IMR-90 (cell line): Measurements from ENCODE around the gene DHX38. TPM values are rescaled to one million over a fixed set of nuclear protein-coding genes. Genes with fewer than 3 reads are reported as not detected.

Experiments
- ATAC-seq: fragments of 200-7000 bp; cut with Tn5 transposase; 2 replicates; pipeline ENCODE4 v1.9.1; 2020; ENCODE audit warnings: low read depth, mild to moderate bottlenecking, moderate library complexity
- BruUV-seq: library from RNA; stranded (reverse); fragments of 400-500 nt; replicated peaks from 2 replicates; lab custom pipeline; 2021; lab: Mats Ljungman, UMichigan
- CTCF ChIA-PET: fragments of 300-600 bp; formaldehyde crosslinking; extraction: SDS; loops from one replicate; lab custom pipeline; 2021; ENCODE audit warnings: antibody characterized with exemption; lab: Yijun Ruan, JAX
- POLR2A ChIA-PET: fragments of 300-600 bp; sonication (Branson Sonifier 250); formaldehyde crosslinking; loops from one replicate; lab custom pipeline; 2022; ENCODE audit warnings: antibody characterized with exemption; ENCODE audit not compliant: unreplicated experiment; lab: Charles Lee
- DNase-seq: peaks from one replicate; pipeline ENCODE4 v3.0.0; 2013
- H2AFZ ChIP-seq: replicated peaks from 2 replicates; pipeline ENCODE3; 2013; ENCODE audit warnings: low read length, mild to moderate bottlenecking; ENCODE audit not compliant: poor library complexity
- H2AK5ac ChIP-seq: 2 replicates; pipeline ENCODE4 v1.6.1; 2013; ENCODE audit warnings: low read depth, low read length, inconsistent platforms
- H2AK9ac ChIP-seq: replicated peaks from 2 replicates; pipeline ENCODE3; 2013; ENCODE audit warnings: mild to moderate bottlenecking, low read depth, low read length, moderate library complexity; ENCODE audit not compliant: poor library complexity
- H2BK120ac ChIP-seq: 2 replicates; pipeline ENCODE4 v1.6.1; 2013; ENCODE audit warnings: low read depth, low read length, inconsistent platforms
- H2BK15ac ChIP-seq: 3 replicates; pipeline ENCODE4 v1.6.1; 2013; ENCODE audit warnings: low read depth, low read length, inconsistent platforms
- H2BK20ac ChIP-seq: 2 replicates; pipeline ENCODE4 v1.6.1; 2013; ENCODE audit warnings: low read depth, mild to moderate bottlenecking, inconsistent platforms, low read length, moderate library complexity
- H2BK5ac ChIP-seq: 2 replicates; pipeline ENCODE4 v1.6.1; 2013; ENCODE audit warnings: mild to moderate bottlenecking, low read depth, low read length, inconsistent platforms; ENCODE audit not compliant: poor library complexity, severe bottlenecking
- H3K14ac ChIP-seq: replicated peaks from 2 replicates; pipeline ENCODE4 v1.6.1; 2013; ENCODE audit warnings: low read depth, low read length, inconsistent platforms
- H3K18ac ChIP-seq: 2 replicates; pipeline ENCODE4 v1.6.1; 2013; ENCODE audit warnings: low read depth, low read length, control low read depth
- H3K23ac ChIP-seq: 2 replicates; pipeline ENCODE4 v1.6.1; 2013; ENCODE audit warnings: low read depth, low read length, inconsistent platforms
- H3K27ac ChIP-seq: 2 replicates; pipeline ENCODE4 v1.5.1; 2013; ENCODE audit warnings: mild to moderate bottlenecking, control low read depth, low read length; ENCODE audit not compliant: insufficient read depth
- H3K27me3 ChIP-seq: 2 replicates; pipeline ENCODE4 v1.6.1; 2013; ENCODE audit warnings: low read length; ENCODE audit not compliant: control insufficient read depth, insufficient read depth
- H3K36me3 ChIP-seq: 2 replicates; pipeline ENCODE4 v1.6.1; 2013; ENCODE audit warnings: low read length, mixed read lengths; ENCODE audit not compliant: control insufficient read depth, insufficient read depth
- H3K4ac ChIP-seq: 2 replicates; pipeline ENCODE4 v1.6.1; 2013; ENCODE audit warnings: low read depth, low read length, inconsistent platforms
- H3K4me1 ChIP-seq: 2 replicates; pipeline ENCODE4 v1.6.1; 2013; ENCODE audit warnings: low read length, mixed read lengths; ENCODE audit not compliant: control insufficient read depth, insufficient read depth
- H3K4me2 ChIP-seq: 2 replicates; pipeline ENCODE4 v1.6.1; 2013; ENCODE audit warnings: low read depth, mild to moderate bottlenecking, control low read depth, low read length, moderate library complexity
- H3K4me3 ChIP-seq: 2 replicates; pipeline ENCODE4 v1.5.1; 2013; ENCODE audit warnings: low read depth, mild to moderate bottlenecking, control low read depth, low read length, moderate library complexity; ENCODE audit not compliant: insufficient read depth
- H3K56ac ChIP-seq: 2 replicates; pipeline ENCODE4 v1.6.1; 2013; ENCODE audit warnings: low read length, inconsistent platforms; ENCODE audit not compliant: insufficient read depth; ENCODE audit errors: extremely low read depth
- H3K79me1 ChIP-seq, 2 experiments: 2 replicates each; pipeline ENCODE4 v1.6.1; 2013; ENCODE audit warnings: low read length in 2 of 2, inconsistent platforms in 1 of 2, low read depth in 1 of 2
- H3K9ac ChIP-seq: 2 replicates; pipeline ENCODE4 v1.6.1; 2013; ENCODE audit warnings: low read depth, low read length, control low read depth
- H3K9me1 ChIP-seq: 2 replicates; pipeline ENCODE4 v1.6.1; 2013; ENCODE audit warnings: low read length, inconsistent platforms; ENCODE audit not compliant: insufficient read depth
- H3K9me3 ChIP-seq: 2 replicates; pipeline ENCODE4 v1.6.1; 2013; ENCODE audit warnings: low read length; ENCODE audit not compliant: control insufficient read depth, insufficient read depth
- H4K20me1 ChIP-seq: 2 replicates; pipeline ENCODE4 v1.6.1; 2013; ENCODE audit warnings: low read length, inconsistent platforms; ENCODE audit not compliant: insufficient read depth
- H4K5ac ChIP-seq: 2 replicates; pipeline ENCODE4 v1.6.1; 2013; ENCODE audit warnings: mild to moderate bottlenecking, low read depth, low read length, control low read depth
- H4K8ac ChIP-seq, 2 experiments: 2 replicates each; pipeline ENCODE4 v1.6.1; 2013; ENCODE audit warnings: low read depth in 2 of 2, low read length in 2 of 2, control low read depth in 1 of 2, inconsistent platforms in 1 of 2
- H4K91ac ChIP-seq: 2 replicates; pipeline ENCODE4 v1.6.1; 2013; ENCODE audit warnings: low read depth, low read length, inconsistent platforms; ENCODE audit not compliant: insufficient read depth
- BHLHE40 ChIP-seq: fragments of 150-350 bp; IDR thresholded peaks from 2 replicates; pipeline ENCODE4 v1.6.1; 2016; ENCODE audit warnings: mild to moderate bottlenecking, low read depth, low read length
- CEBPB ChIP-seq: IDR thresholded peaks from 2 replicates; pipeline ENCODE4 v1.6.1; 2012; ENCODE audit warnings: low read depth, low read length, improper control_type of control experiment
- CTCF ChIP-seq: conservative IDR thresholded peaks from 2 replicates; pipeline ENCODE4 v1.5.1; 2012; ENCODE audit warnings: mild to moderate bottlenecking, low read depth, low read length, improper control_type of control experiment
- ELK1 ChIP-seq: fragments of 150-350 bp; IDR thresholded peaks from 2 replicates; pipeline ENCODE4 v1.6.1; 2016; ENCODE audit warnings: low read depth, mild to moderate bottlenecking, low read length, moderate library complexity, borderline replicate concordance
- FOS ChIP-seq: fragments of 150-350 bp; IDR thresholded peaks from 2 replicates; pipeline ENCODE4 v1.6.1; 2016; ENCODE audit warnings: low read depth, low read length
- MAFK ChIP-seq: IDR thresholded peaks from 2 replicates; pipeline ENCODE4 v1.6.1; 2012; ENCODE audit warnings: low read depth, low read length, improper control_type of control experiment
- MAZ ChIP-seq: IDR thresholded peaks from 2 replicates; pipeline ENCODE4 v1.6.1; 2012; ENCODE audit warnings: low read depth, mild to moderate bottlenecking, low read length, improper control_type of control experiment, moderate library complexity, borderline replicate concordance
- NFE2L2 ChIP-seq: fragments of 150-350 bp; IDR thresholded peaks from 2 replicates; pipeline ENCODE4 v1.6.1; 2016; ENCODE audit warnings: low read depth, mild to moderate bottlenecking, low read length
- POLR2A ChIP-seq: IDR thresholded peaks from 2 replicates; pipeline ENCODE4 v1.6.1; 2012; ENCODE audit warnings: mild to moderate bottlenecking, low read depth, low read length
- RAD21 ChIP-seq: IDR thresholded peaks from 2 replicates; pipeline ENCODE4 v1.6.1; 2012; ENCODE audit warnings: low read length, improper control_type of control experiment
- RCOR1 ChIP-seq: IDR thresholded peaks from 2 replicates; pipeline ENCODE4 v1.6.1; 2012; ENCODE audit warnings: mild to moderate bottlenecking, low read length, improper control_type of control experiment; ENCODE audit not compliant: insufficient replicate concordance
- USF2 ChIP-seq: fragments of 150-350 bp; IDR thresholded peaks from 2 replicates; pipeline ENCODE4 v1.6.1; 2017; ENCODE audit warnings: mild to moderate bottlenecking, antibody characterized with exemption, low read length, low read depth
- WGBS, 2 experiments: methylation state at CpG; one replicate each; pipeline versions ENCODE4 v1.1.5 to v1.1.7; 2013; ENCODE audit warnings: missing lambda C conversion rate in 2 of 2; ENCODE audit not compliant: insufficient read length in 1 of 2; ENCODE audit errors: extremely low coverage in 2 of 2; 5-methylcytosine and 5-hydroxymethylcytosine counted together
- dilution Hi-C: fragments of 300-500 bp; cut with HindIII; formaldehyde crosslinking; loops from one replicate; pipeline ENCODE4 v1.14.3; 2018; ENCODE audit warnings: low sequenced_read_pairs; ENCODE audit not compliant: unreplicated experiment
- in situ Hi-C: fragments of 300-500 bp; cut with MboI; formaldehyde crosslinking; loops from 3 replicates; pipeline ENCODE4 v1.14.3; 2019; ENCODE audit warnings: low sequenced_read_pairs, inconsistent platforms, mixed read lengths
- intact Hi-C: fragments of 100-400 bp; cut with micrococcal nuclease; formaldehyde crosslinking; loops from 2 replicates; pipeline ENCODE4 v1.10.0; 2022
- polyA plus RNA-seq, 3 experiments: library from polyadenylated mRNA; depleted of rRNA; stranded (reverse); fragments of >200 nt; gene quantifications; 2 replicates each; pipeline ENCODE4 v1.2.3, GENCODE V29; 2012; ENCODE audit warnings: low replicate concordance in 1 of 3
- total RNA-seq: library from RNA; depleted of rRNA; stranded (reverse); fragments of >200 nt; gene quantifications from 2 replicates; pipeline ENCODE4 v1.2.3, GENCODE V29; 2012

DHX38 gene
- total and polyA plus RNA-seq, 2 of the 4 experiments (the other 2 are of a cell fraction): 45.4 to 49.6 TPM

- Histone ChIP-seq H3K27me3 (no peaks in the 10 kb centered on the region; the same call in 1 of the 2 replicates), H3K14ac (no peak overlapping the region), H2BK120ac (no peak overlapping the region), H2AK9ac (no peak overlapping the region), H2BK5ac (no peak overlapping the region), H4K5ac (no peak overlapping the region), H3K79me1 (no peaks in the 10 kb centered on the region), H2BK15ac (no peak overlapping the region), H3K56ac (no peak overlapping the region), H3K27ac (no peak overlapping the region), H3K23ac (no peak overlapping the region), H3K18ac (no peak overlapping the region), H3K4me2 (no peak overlapping the region), H3K4ac (no peak overlapping the region), H4K8ac (no peak overlapping the region), H2AFZ (peak overlapping the region; percentile 33), H2BK20ac (no peak overlapping the region), H4K20me1 (no peaks in the 10 kb centered on the region), H3K4me1 (no peaks in the 10 kb centered on the region), H4K91ac (no peak overlapping the region), H3K9me3 (no peaks in the 10 kb centered on the region), H2AK5ac (no peak overlapping the region), H3K4me3 (no peak overlapping the region), H3K9ac (no peak overlapping the region), H3K9me1 (no peaks in the 10 kb centered on the region), H3K36me3 (no peaks in the 10 kb centered on the region)
- BruUV-seq: no TSS peak
- dilution Hi-C loops (no loop called here), intact Hi-C loops (no loop called here), in situ Hi-C loops (no loop called here)
- ChIA-PET CTCF (no interaction called here), POLR2A (no interaction called here)
- WGBS, 2 experiments: 64% methylated on average over 7 of the region's 15 CpGs; no CpG with 5 or more reads in 1 of the 2 experiments
- DNase-seq (no peak), ATAC-seq (no peak)
- no peak for TF ChIP-seq ELK1
- no peak for TF ChIP-seq POLR2A
- no peak for TF ChIP-seq CEBPB
- TF ChIP-seq BHLHE40: no peak
- TF ChIP-seq USF2: no peak
- no peak for TF ChIP-seq FOS
- TF ChIP-seq NFE2L2: no peak
- no peak for TF ChIP-seq CTCF
- no peak for TF ChIP-seq RCOR1
- TF ChIP-seq MAFK: no peak
- no peak for TF ChIP-seq MAZ
- TF ChIP-seq RAD21: no peak
These were observed 43.9 kb downstream of the DHX38 start for GRCh38 chr16:72137380-72138063.
